HepG2 (cell line): ENCODE results near the gene BTBD3.

Source experiments
- ATF4 ChIP-seq, 2 experiments: fragments of 450-650 bp in 1 of 2; sonication (generic) in 1 of 2; formaldehyde crosslinking; IDR thresholded peaks; 2 replicates each; pipeline versions ENCODE4 v1.5.0 to v1.8.0; 2020 to 2022; ENCODE audit warnings: mild to moderate bottlenecking in 1 of 2, missing genetic modification reagents in 1 of 2
- DMAP1 ChIP-seq: IDR thresholded peaks from 2 replicates; pipeline ENCODE4 v1.6.1; 2016
- FOSL1 ChIP-seq: sonication (generic); formaldehyde crosslinking; IDR thresholded peaks from 2 replicates; pipeline ENCODE4 v1.9.0; 2021; ENCODE audit warnings: missing genetic modification reagents, borderline replicate concordance
- MXI1 ChIP-seq: IDR thresholded peaks from 3 replicates; pipeline ENCODE4 v1.6.1; 2012; ENCODE audit warnings: low read depth, low read length, inconsistent platforms, borderline replicate concordance
- SP1 ChIP-seq, 2 experiments: fragments of 450-650 bp in 1 of 2; sonication (generic) in 1 of 2; formaldehyde crosslinking in 1 of 2; IDR thresholded peaks; 2 replicates each; pipeline versions ENCODE4 v1.4.0 to v1.6.1; 2016 to 2020; ENCODE audit warnings: missing genetic modification reagents in 1 of 2
- ZBTB46 ChIP-seq: sonication (generic); formaldehyde crosslinking; IDR thresholded peaks from 2 replicates; pipeline ENCODE4 v1.4.0; 2020; ENCODE audit warnings: mild to moderate bottlenecking, missing genetic modification reagents, borderline replicate concordance
- ZSCAN12 ChIP-seq: sonication (generic); formaldehyde crosslinking; IDR thresholded peaks from 2 replicates; pipeline ENCODE4 v1.9.0; 2021; ENCODE audit warnings: mild to moderate bottlenecking, missing genetic modification reagents
- ZUFSP ChIP-seq: sonication (generic); formaldehyde crosslinking; IDR thresholded peaks from 2 replicates; pipeline ENCODE4 v1.9.0; 2021; ENCODE audit warnings: missing genetic modification reagents, mild to moderate bottlenecking, borderline replicate concordance
- TF ChIP-seq, protein P1 (sequence below): sonication (generic); formaldehyde crosslinking; IDR thresholded peaks from 2 replicates; pipeline ENCODE4 v1.4.0; 2020; ENCODE audit warnings: missing genetic modification reagents

GRCh38 chr20:11952639-11953038, 34.9 kb downstream of the BTBD3 start:
- TF ChIP-seq FOSL1 (CRISPR knock-in tag) (no peak), ZUFSP (CRISPR knock-in tag) (no peak), ZSCAN12 (CRISPR knock-in tag) (no peak), ATF4 (CRISPR knock-in tag; IDR thresholded peaks at IDR 0.05) (no peak), SP1 (IDR thresholded peaks at IDR 0.05) (no peak), SP1 (CRISPR knock-in tag; IDR thresholded peaks at IDR 0.05) (no peak), ZBTB46 (no peak), MXI1 (no peak), DMAP1 (CRISPR knock-in tag) (no peak)
- TF ChIP-seq, protein P1, sequence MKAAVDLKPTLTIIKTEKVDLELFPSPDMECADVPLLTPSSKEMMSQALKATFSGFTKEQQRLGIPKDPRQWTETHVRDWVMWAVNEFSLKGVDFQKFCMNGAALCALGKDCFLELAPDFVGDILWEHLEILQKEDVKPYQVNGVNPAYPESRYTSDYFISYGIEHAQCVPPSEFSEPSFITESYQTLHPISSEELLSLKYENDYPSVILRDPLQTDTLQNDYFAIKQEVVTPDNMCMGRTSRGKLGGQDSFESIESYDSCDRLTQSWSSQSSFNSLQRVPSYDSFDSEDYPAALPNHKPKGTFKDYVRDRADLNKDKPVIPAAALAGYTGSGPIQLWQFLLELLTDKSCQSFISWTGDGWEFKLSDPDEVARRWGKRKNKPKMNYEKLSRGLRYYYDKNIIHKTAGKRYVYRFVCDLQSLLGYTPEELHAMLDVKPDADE (CRISPR knock-in tag): no peak
